ENCODE measurements around the gene RAB6A. TPM values are rescaled to one million over a fixed set of nuclear protein-coding genes. Genes with fewer than 3 reads are reported as not detected.

The RAB6A gene
- total RNA-seq, 1 experiment from 2014 or later: 121 TPM

DNA sequence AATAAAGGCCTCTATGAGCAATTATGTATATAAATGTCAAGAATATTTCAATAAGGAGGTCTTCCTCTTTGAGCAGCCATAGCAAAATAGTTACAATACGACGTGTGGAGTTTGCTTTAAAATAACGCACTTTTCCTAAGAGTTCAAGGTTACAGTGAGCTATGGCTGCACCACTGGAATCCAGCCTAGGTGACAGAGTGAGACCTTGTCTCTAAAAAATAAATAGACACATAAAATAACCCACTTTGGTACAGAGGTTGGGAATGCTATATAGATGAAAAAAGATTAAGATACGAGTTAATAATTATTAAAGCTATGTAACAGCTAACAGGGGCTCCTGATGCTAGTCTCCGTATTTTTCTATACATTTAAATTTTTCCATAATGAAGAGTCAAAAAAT is 12.6 kb downstream of the RAB6A start:
- Histone ChIP-seq H3K36me3 (ENCODE audit: control insufficient read depth in 1 of 2, insufficient read depth in 2 of 2, low read length in 2 of 2) (no peaks in the 10 kb centered on the region), H3K27me3 (ENCODE audit: insufficient read depth, low read length) (no peaks in the 10 kb centered on the region), H3K4me1 (ENCODE audit: control insufficient read depth in 1 of 2, insufficient read depth in 2 of 2, low read length in 2 of 2) (no peaks in the 10 kb centered on the region), H3K4me3 (replicated peaks in 1 of 2; ENCODE audit: low read depth in 1 of 2, low read length in 2 of 2) (no peak overlapping the region), H3K79me2 (ENCODE audit: insufficient read depth, low read length) (peaks cover 90% of the 10 kb centered on the region), H3K27ac (ENCODE audit: low read depth, low read length) (no peak overlapping the region), H2AFZ (ENCODE audit: low read depth, low read length, poor library complexity, severe bottlenecking) (no peak overlapping the region), H3K9ac (ENCODE audit: low read length) (no peak overlapping the region), H3K9me3 (ENCODE audit: control insufficient read depth in 1 of 2, insufficient read depth in 1 of 2, low read depth in 1 of 2, low read length in 2 of 2) (no peaks in the 10 kb centered on the region), H4K20me1 (ENCODE audit: insufficient read depth) (no peaks in the 10 kb centered on the region; the same call in 1 of the 2 replicates), H3K4me2 (ENCODE audit: low read length) (no peak overlapping the region), H3K9me2 (ENCODE audit: insufficient read depth) (no peaks in the 10 kb centered on the region)
- ATAC-seq: no peak
- POLR2A ChIA-PET: no interaction called here
- TF ChIP-seq SIN3A (IDR thresholded peaks at IDR 0.05; ENCODE audit: low read depth) (no peak), POLR2A (IDR thresholded peaks at IDR 0.05; ENCODE audit: borderline replicate concordance, extremely low read depth, insufficient read depth, insufficient read length) (no peak)
- intact Hi-C loops (cut with micrococcal nuclease): no loop called here
- CTCF ChIA-PET: no interaction called here
- no TSS peak for BruUV-seq (replicated peaks)
- no peak for DNase-seq (ENCODE audit: low read depth, low spot score)
- RAD21 ChIA-PET (ENCODE audit: low non-redundant PET in 1 of 2, low total read pairs in 2 of 2, uncharacterized antibody in 2 of 2, unreplicated experiment in 2 of 2): no interaction called here

DNA sequence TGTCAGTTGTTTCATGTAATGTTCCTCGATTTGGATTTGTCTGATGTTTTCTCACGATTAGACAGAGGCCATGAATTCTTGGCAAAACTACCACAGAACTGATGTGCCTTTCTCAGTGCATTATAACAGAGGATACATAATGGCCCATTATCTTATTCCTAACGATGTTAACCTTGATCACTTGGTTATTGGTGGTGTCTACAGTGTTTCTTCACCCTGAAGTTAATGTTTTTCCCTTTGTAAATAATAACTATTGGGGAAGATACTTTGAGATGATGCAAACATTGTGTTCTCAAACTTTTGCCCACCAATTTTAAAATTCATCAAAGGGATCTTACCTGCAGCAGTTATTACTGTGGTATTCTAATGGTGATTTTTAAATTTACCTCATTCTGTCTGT is 13.1 kb downstream of the RAB6A start:
- intact Hi-C loops (cut with micrococcal nuclease): no loop called here
- Histone ChIP-seq H3K9me3 (ENCODE audit: control insufficient read depth in 1 of 2, insufficient read depth in 1 of 2, low read depth in 1 of 2, low read length in 2 of 2) (no peaks in the 10 kb centered on the region), H4K20me1 (ENCODE audit: insufficient read depth) (no peaks in the 10 kb centered on the region; the same call in 1 of the 2 replicates), H3K27me3 (ENCODE audit: insufficient read depth, low read length) (no peaks in the 10 kb centered on the region), H3K27ac (ENCODE audit: low read depth, low read length) (no peak overlapping the region), H3K79me2 (ENCODE audit: insufficient read depth, low read length) (peaks cover 91% of the 10 kb centered on the region), H3K4me1 (ENCODE audit: control insufficient read depth in 1 of 2, insufficient read depth in 2 of 2, low read length in 2 of 2) (no peaks in the 10 kb centered on the region), H3K4me2 (ENCODE audit: low read length) (no peak overlapping the region), H2AFZ (ENCODE audit: low read depth, low read length, poor library complexity, severe bottlenecking) (no peak overlapping the region), H3K9ac (ENCODE audit: low read length) (no peak overlapping the region), H3K9me2 (ENCODE audit: insufficient read depth) (no peaks in the 10 kb centered on the region), H3K36me3 (ENCODE audit: control insufficient read depth in 1 of 2, insufficient read depth in 2 of 2, low read length in 2 of 2) (no peaks in the 10 kb centered on the region), H3K4me3 (replicated peaks in 1 of 2; ENCODE audit: low read depth in 1 of 2, low read length in 2 of 2) (no peak overlapping the region)
- ChIA-PET RAD21 (ENCODE audit: low non-redundant PET in 1 of 2, low total read pairs in 2 of 2, uncharacterized antibody in 2 of 2, unreplicated experiment in 2 of 2) (no interaction called here), CTCF (no interaction called here), POLR2A (no interaction called here)
- DNase-seq (ENCODE audit: low read depth, low spot score): no peak
- ATAC-seq: no peak
- no TSS peak for BruUV-seq (replicated peaks)
- TF ChIP-seq EGR1 (IDR thresholded peaks at IDR 0.05; ENCODE audit: low read depth) (no peak), ELF1 (IDR thresholded peaks at IDR 0.05; ENCODE audit: borderline replicate concordance, low read depth) (no peak)

DNA sequence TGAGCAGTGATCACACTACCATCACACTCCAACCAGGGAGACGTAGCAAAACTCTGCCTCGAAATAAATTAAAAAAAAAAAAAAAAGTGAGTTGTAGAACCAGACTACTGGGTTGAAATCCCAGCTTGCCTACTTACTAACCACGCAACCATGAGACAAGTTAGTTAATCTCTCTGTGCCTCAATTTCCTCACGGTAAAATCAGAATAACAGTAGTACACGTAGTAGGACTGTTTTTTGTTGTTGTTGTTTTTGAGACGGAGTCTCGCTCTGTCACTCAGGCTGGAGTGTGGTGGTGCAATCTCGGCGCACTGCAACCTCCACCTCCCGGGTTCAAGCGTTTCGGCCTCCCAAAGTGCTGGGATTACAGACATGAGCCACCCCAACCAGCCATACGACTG is 14.2 kb downstream of the RAB6A start:
- Histone ChIP-seq H4K20me1 (ENCODE audit: insufficient read depth) (no peaks in the 10 kb centered on the region; the same call in none of the 2 replicates), H3K9me2 (ENCODE audit: insufficient read depth) (no peaks in the 10 kb centered on the region), H3K4me2 (ENCODE audit: low read length) (no peak overlapping the region), H2AFZ (ENCODE audit: low read depth, low read length, poor library complexity, severe bottlenecking) (no peak overlapping the region), H3K36me3 (ENCODE audit: control insufficient read depth in 1 of 2, insufficient read depth in 2 of 2, low read length in 2 of 2) (no peaks in the 10 kb centered on the region), H3K4me1 (ENCODE audit: control insufficient read depth in 1 of 2, insufficient read depth in 2 of 2, low read length in 2 of 2) (no peaks in the 10 kb centered on the region), H3K4me3 (replicated peaks in 1 of 2; ENCODE audit: low read depth in 1 of 2, low read length in 2 of 2) (no peak overlapping the region), H3K9me3 (ENCODE audit: control insufficient read depth in 1 of 2, insufficient read depth in 1 of 2, low read depth in 1 of 2, low read length in 2 of 2) (no peaks in the 10 kb centered on the region), H3K27ac (ENCODE audit: low read depth, low read length) (no peak overlapping the region), H3K79me2 (ENCODE audit: insufficient read depth, low read length) (peaks cover 89% of the 10 kb centered on the region), H3K9ac (ENCODE audit: low read length) (no peak overlapping the region), H3K27me3 (ENCODE audit: insufficient read depth, low read length) (no peaks in the 10 kb centered on the region)
- no TSS peak for BruUV-seq (replicated peaks)
- DNase-seq (ENCODE audit: low read depth, low spot score) (no peak), ATAC-seq (no peak)
- ChIA-PET POLR2A (no interaction called here), CTCF (no interaction called here), RAD21 (ENCODE audit: low non-redundant PET in 1 of 2, low total read pairs in 2 of 2, uncharacterized antibody in 2 of 2, unreplicated experiment in 2 of 2) (no interaction called here)
- intact Hi-C loops (cut with micrococcal nuclease): no loop called here
- TF ChIP-seq EZH2 (IDR thresholded peaks at IDR 0.05) (no peak), EZH2phosphoT487 (IDR thresholded peaks at IDR 0.05; ENCODE audit: borderline replicate concordance) (no peak), SRF (IDR thresholded peaks at IDR 0.05; ENCODE audit: low read depth) (no peak), RAD21 (IDR thresholded peaks at IDR 0.05; ENCODE audit: low read depth) (no peak), ZFX (IDR thresholded peaks at IDR 0.05) (no peak)
- TF ChIP-seq, protein P1, sequence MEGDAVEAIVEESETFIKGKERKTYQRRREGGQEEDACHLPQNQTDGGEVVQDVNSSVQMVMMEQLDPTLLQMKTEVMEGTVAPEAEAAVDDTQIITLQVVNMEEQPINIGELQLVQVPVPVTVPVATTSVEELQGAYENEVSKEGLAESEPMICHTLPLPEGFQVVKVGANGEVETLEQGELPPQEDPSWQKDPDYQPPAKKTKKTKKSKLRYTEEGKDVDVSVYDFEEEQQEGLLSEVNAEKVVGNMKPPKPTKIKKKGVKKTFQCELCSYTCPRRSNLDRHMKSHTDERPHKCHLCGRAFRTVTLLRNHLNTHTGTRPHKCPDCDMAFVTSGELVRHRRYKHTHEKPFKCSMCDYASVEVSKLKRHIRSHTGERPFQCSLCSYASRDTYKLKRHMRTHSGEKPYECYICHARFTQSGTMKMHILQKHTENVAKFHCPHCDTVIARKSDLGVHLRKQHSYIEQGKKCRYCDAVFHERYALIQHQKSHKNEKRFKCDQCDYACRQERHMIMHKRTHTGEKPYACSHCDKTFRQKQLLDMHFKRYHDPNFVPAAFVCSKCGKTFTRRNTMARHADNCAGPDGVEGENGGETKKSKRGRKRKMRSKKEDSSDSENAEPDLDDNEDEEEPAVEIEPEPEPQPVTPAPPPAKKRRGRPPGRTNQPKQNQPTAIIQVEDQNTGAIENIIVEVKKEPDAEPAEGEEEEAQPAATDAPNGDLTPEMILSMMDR (IDR thresholded peaks at IDR 0.05 in 2 of 3, conservative IDR thresholded peaks at IDR 0.05 in 1 of 3; ENCODE audit: borderline replicate concordance in 1 of 3, insufficient read depth in 1 of 3, low read depth in 2 of 3, low read length in 2 of 3): no peak
- TF ChIP-seq, protein P2, sequence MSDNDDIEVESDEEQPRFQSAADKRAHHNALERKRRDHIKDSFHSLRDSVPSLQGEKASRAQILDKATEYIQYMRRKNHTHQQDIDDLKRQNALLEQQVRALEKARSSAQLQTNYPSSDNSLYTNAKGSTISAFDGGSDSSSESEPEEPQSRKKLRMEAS (IDR thresholded peaks at IDR 0.05): no peak
- TF ChIP-seq, protein P3, sequence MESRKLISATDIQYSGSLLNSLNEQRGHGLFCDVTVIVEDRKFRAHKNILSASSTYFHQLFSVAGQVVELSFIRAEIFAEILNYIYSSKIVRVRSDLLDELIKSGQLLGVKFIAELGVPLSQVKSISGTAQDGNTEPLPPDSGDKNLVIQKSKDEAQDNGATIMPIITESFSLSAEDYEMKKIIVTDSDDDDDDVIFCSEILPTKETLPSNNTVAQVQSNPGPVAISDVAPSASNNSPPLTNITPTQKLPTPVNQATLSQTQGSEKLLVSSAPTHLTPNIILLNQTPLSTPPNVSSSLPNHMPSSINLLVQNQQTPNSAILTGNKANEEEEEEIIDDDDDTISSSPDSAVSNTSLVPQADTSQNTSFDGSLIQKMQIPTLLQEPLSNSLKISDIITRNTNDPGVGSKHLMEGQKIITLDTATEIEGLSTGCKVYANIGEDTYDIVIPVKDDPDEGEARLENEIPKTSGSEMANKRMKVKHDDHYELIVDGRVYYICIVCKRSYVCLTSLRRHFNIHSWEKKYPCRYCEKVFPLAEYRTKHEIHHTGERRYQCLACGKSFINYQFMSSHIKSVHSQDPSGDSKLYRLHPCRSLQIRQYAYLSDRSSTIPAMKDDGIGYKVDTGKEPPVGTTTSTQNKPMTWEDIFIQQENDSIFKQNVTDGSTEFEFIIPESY (IDR thresholded peaks at IDR 0.05; ENCODE audit: extremely low read depth, insufficient replicate concordance, low read length): no peak
